ENCODE data around the gene SLC22A1.
A peak's percentile ranks its signal among the peaks of the same experiment; 100 is the strongest.
"Not testable (repeated sequence)": the region's sequence is repeated elsewhere in the genome, so short reads cannot be mapped to it uniquely, and the experiment has no call there.

The SLC22A1 gene

GRCh38 chr6:160125105-160125504 is 3.5 kb downstream of the SLC22A1 start:
- DNase-seq = not testable (repeated sequence)

DNA sequence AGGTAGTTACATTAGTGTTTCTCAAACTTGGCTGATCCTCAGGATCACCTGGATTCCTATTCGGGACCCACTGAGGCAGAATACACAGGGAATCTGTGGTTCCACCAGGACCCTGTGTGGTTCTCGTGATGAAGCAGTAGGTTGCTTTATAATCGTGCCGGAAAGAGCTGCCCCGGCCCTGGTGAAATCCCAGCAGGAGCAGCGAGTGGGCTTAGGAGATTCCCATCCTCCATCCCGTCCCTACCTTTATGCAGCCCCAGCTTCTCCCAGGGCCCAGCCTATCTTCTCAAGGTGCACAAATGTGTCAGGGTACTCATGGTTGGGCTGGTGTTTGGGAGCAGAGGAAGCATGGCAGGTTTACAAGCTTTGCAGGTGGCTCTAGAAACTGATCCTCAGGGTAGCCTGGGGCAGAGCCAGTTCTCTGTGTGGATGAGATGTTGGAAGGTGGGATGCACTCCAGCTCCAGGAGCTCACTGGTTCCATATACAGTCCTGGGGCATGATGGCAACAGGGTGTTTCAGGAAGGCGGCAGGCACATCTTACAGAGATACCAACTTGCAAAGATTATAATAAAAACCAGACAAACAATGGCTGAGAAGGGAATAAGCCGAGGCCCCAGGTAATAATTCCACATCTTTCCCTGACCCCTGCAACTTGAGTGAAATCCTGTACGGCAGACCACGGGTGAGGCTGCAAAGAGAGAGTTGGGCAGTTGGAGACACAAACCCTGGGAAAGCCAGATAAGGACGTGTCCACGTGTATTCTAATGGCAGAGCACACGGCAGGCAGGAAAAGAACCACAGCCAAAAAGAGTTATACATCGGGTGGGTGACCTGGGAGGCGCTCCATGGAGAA is 5.9 kb downstream of the SLC22A1 start:
- DNase-seq = no peak

GRCh38 chr6:160128125-160128683 is 6.6 kb downstream of the SLC22A1 start:
- no peak for DNase-seq

DNA sequence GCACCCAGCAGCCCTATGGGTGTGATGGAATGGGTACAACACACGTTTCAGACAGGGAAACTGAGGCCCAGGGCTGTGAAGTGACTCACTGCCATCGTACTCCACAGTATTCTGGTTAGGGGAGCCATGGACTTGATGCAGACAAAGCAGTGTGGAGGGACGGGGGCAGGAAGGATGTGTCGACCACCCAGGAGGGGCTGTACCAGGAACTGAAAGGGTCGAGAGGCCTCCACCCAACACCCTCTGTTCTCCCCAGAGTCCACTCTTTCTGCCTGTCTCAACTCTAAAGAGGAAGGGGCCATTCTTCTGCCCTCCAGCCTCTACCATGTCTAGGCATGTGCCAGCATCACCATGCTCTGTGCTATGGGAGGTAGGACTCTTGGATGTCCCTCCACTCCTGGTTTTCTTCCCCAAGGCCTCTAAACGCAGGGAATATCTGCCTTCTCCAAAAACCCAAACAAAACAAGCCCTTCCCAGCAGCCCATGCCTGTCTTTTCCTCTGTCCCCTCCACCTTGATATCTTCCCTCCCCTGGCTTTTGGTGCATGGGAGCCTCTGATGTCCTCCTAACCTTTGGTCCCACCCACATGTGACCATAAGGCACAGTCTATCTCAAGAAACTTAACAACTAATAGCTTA is 7.4 kb downstream of the SLC22A1 start:
- no peak for DNase-seq

GRCh38 chr6:160129881-160130615 is 8.4 kb downstream of the SLC22A1 start:
- DNase-seq = no peak

- DNase-seq = no peak
These were observed 9.3 kb downstream of the SLC22A1 start for GRCh38 chr6:160130729-160131484.

GRCh38 chr6:160131636-160132296 is 10.2 kb downstream of the SLC22A1 start:
- DNase-seq = no peak

GRCh38 chr6:160132297-160132637 is 10.7 kb downstream of the SLC22A1 start:
- DNase-seq = no peak

- peak; percentile 13 for DNase-seq
These were observed 11.2 kb downstream of the SLC22A1 start for GRCh38 chr6:160132776-160133338.

GRCh38 chr6:160133441-160134336 is 12.1 kb downstream of the SLC22A1 start:
- no peak for DNase-seq

DNA sequence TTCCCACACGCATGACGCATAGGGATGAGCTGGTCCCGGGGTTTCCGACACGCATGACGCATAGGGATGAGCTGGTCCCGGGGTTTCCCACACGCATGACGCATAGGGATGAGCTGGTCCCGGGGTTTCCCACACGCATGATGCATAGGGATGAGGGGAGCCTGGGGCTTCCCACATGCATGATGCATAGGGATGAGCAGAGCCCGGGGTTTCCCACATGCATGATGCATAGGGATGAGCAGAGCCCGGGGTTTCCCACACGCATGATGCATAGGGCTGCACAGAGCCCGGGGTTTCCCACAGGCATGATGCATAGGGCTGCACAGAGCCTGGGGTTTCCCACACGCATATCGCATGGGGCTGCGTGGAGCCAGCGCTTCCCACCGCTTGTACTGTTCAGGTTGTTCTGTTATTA is 12.7 kb downstream of the SLC22A1 start:
- DNase-seq = not testable (repeated sequence)

GRCh38 chr6:160134779-160135547 is 13.3 kb downstream of the SLC22A1 start:
- no peak for DNase-seq

DNA sequence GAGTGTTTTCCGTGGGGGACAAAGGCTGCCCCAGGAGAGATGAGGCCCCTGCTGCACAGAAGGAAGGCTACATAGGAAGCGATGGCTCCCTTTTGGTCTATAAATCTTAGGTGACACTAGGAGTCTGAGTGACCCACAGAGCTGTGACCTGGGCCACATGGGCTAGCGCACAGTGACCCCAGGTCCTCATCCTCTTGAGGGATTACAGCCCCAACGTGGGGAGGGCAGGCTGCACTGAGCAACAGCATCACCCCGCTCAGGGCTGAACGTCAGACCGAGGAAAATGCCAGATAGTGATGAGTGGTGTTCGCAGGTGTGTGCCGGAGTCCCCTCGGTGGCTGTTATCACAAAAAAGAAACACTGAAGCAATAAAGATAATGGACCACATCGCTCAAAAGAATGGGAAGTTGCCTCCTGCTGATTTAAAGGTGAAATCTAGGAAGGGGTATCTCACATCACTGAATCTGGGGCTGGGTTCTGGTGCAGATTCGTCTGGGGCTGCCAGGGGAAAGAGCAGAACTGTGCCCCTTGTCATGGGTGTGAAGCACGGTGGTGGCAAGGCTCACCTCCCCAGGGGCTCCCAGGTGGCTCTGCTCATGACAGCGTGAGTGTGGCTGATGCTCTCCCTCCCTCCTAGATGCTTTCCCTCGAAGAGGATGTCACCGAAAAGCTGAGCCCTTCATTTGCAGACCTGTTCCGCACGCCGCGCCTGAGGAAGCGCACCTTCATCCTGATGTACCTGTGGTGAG is 14.5 kb downstream of the SLC22A1 start:
- no peak for DNase-seq

DNA sequence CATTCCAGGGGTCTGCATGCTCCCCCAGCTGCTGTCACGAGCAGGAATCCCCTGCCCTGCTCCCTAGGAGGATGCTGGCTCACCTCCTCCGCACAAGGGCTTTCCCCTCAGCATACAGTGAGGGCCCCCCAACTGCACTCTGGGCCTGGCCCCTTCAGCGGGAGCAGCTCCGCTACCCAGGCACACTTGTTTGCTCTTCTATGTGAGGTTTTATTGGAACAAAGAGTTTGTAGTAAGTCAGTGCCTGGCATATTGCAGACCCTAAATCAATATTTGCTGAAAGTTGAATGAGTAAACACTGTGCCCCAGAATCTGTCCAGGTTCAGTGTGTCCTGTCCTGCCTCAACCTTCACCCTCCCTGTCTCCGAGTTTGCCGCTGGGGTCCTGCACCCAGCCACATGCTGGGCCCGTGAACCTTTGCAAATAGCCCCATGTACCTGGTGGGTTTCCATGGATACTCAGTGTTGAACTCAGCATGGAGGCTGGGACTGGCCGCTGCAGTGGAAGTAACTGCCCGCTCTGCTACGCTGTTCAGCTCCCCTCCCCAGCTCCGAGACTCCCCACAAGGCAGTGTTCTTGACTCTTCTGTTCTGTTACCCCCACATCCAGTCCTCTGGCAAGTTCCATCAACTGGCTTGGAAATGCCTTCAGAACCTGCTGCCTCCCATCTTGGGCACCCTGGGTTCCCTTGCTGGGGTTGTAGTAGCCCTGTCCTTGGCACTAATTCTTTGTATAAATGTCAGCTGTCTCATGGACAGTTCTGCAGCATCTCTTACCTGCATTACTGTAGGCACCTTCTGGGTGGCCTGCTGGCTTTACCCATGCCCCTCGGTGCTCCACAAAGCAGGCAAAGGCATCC is 15.7 kb downstream of the SLC22A1 start:
- DNase-seq = no peak

DNA sequence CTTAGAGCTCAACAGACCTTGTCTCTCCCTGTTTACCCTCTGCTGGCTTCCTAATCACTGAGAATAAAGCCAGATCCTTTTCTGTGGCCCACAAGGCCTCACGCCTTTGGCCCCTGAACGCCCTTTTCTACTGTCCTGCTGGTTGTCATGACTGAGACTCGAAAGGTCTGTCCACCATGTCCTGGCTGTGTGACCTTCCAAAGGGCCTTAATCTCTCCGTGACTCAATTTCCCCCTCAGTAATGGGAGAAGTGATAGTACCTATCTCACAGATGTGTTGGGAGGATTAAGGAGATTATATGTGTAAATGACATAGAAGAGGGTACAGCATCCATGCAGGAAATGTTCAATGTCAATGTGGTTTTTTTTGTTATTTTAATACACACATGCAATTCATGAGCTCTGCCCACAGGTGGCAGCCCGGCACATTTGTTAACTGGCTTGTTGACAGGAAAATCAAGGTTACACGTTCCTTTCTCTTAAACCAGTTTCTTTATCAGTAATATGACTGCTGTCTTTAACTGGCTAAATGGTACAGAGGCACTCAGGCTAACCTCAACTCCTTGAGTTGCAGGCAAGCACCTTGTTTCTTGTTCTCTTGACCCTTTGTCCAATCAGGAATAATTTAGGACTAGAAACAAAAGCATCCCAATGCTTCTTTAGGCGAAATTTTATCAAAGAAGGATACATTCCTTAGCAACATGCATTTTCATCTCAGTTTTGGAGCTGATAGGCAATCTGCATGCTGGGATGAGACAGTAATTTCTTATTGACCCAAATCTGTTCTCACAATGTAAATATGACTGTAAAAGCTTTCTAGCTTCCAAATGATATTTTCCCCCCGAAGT is 16.6 kb downstream of the SLC22A1 start:
- DNase-seq = peak; percentile 71

- no peak for DNase-seq
These were observed 17.3 kb downstream of the SLC22A1 start for GRCh38 chr6:160138839-160139419.

DNA sequence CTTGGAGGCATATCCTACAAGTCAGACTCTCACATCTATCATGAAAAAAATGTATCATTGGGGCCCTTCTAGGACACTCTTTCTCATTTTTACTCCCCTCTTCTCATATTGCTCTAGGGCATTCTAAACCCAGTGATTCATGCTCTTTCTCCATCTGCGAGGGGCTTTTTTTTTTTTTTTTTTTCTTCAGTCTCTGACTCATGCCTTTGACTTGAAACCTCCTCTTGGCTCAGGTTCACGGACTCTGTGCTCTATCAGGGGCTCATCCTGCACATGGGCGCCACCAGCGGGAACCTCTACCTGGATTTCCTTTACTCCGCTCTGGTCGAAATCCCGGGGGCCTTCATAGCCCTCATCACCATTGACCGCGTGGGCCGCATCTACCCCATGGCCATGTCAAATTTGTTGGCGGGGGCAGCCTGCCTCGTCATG is 17.8 kb downstream of the SLC22A1 start:
- DNase-seq = peak; percentile 95

Measured in fibroblast of upper back skin (primary cell).